OCI-LY7 (cell line): ENCODE measurements around the gene PKD1L1.

ENCODE experiments used
- CTCF ChIP-seq: fragments of 200-600 bp; sonication (generic); conservative IDR thresholded peaks from 2 replicates; pipeline ENCODE4 v1.5.1; 2014; ENCODE audit warnings: mild to moderate bottlenecking, antibody characterized with exemption, low read length, moderate library complexity, mixed read lengths
- EZH2phosphoT487 ChIP-seq: fragments of 200-600 bp; sonication (generic); IDR thresholded peaks from 2 replicates; pipeline ENCODE4 v1.6.1; 2018; ENCODE audit warnings: low read depth, borderline replicate concordance, mild to moderate bottlenecking, mixed run types, antibody characterized with exemption, low read length, moderate library complexity, mixed read lengths

- TF ChIP-seq CTCF, result no peak
- TF ChIP-seq EZH2phosphoT487, result no peak
These were observed 62.8 kb downstream of the PKD1L1 start for GRCh38 chr7:47885309-47885986.
